ENCODE results near the gene FHIT.

GRCh38 chr3:60096403-60096802 is 1154.8 kb downstream of the FHIT start:
- no peak for TF ChIP-seq CTCF (IDR thresholded peaks at IDR 0.05)
- no peak for TF ChIP-seq EZH2 (IDR thresholded peaks at IDR 0.05)
- TF ChIP-seq EZH2phosphoT487 (IDR thresholded peaks at IDR 0.05): no peak

Measured in neural progenitor cell (in vitro differentiated cells).